ENCODE results near the gene OPCML. TPM values are rescaled to one million over a fixed set of nuclear protein-coding genes. Genes with fewer than 3 reads are reported as not detected.

OPCML gene
- total RNA-seq, 1 experiment from 2014 or later: 0.94 TPM

GRCh38 chr11:133251841-133252240 lies 280.5 kb downstream of the OPCML start:
- Histone ChIP-seq H4K5ac (ENCODE audit: insufficient read length, low read depth, low read length) (no peak overlapping the region), H3K23me2 (ENCODE audit: insufficient read length, low read depth, low read length, poor library complexity, severe bottlenecking) (no peaks in the 10 kb centered on the region), H4K8ac (replicated peaks; ENCODE audit: insufficient read length, low read depth, low read length) (no peak overlapping the region), H2BK12ac (ENCODE audit: insufficient read length, low read depth, low read length) (no peak overlapping the region), H3K4me2 (ENCODE audit: insufficient read depth, insufficient read length, low read length) (no peak overlapping the region), H3K4me1 (ENCODE audit: insufficient read depth, low read length) (no peaks in the 10 kb centered on the region), H2BK5ac (ENCODE audit: insufficient read length, low read length) (no peak overlapping the region), H2BK20ac (ENCODE audit: low read depth, low read length, poor library complexity, severe bottlenecking) (no peak overlapping the region), H3K79me1 (ENCODE audit: insufficient read depth, low read depth, low read length, poor library complexity, severe bottlenecking) (no peaks in the 10 kb centered on the region), H3K18ac (ENCODE audit: insufficient read length, low read depth, low read length) (no peak overlapping the region), H4K20me1 (ENCODE audit: control insufficient read depth, insufficient read depth, insufficient read length) (no peaks in the 10 kb centered on the region), H4K91ac (ENCODE audit: insufficient read length, low read depth, low read length) (no peak overlapping the region), H3K27me3 (ENCODE audit: insufficient read depth, low read length) (no peaks in the 10 kb centered on the region), H3K79me2 (ENCODE audit: insufficient read depth, low read length) (no peaks in the 10 kb centered on the region), H3K9me3 (ENCODE audit: control insufficient read depth, low read depth, low read length) (no peaks in the 10 kb centered on the region), H3K14ac (ENCODE audit: insufficient read depth, low read length) (no peak overlapping the region), H2BK15ac (ENCODE audit: low read depth, low read length) (no peak overlapping the region), H2BK120ac (ENCODE audit: low read depth, low read length, poor library complexity, severe bottlenecking) (no peak overlapping the region), H2AFZ (ENCODE audit: low read length) (no peak overlapping the region), H3K27ac (ENCODE audit: insufficient read length, low read depth, low read length) (no peak overlapping the region), H3K56ac (ENCODE audit: insufficient read length, low read depth, low read length) (no peak overlapping the region), H3K4ac (ENCODE audit: low read depth, low read length) (no peak overlapping the region), H2AK5ac (ENCODE audit: insufficient read length, low read length) (no peak overlapping the region), H3K9ac (ENCODE audit: extremely low read depth, insufficient read length, low read length) (no peak overlapping the region), H3K23ac (ENCODE audit: insufficient read length, low read depth, low read length) (no peak overlapping the region), H3T11ph (ENCODE audit: low read length) (no peak overlapping the region)
- no peaks in the 10 kb centered on the region for H3K36me3 Mint-ChIP-seq (ENCODE audit: insufficient read depth in 1 of 3, low read depth in 3 of 3)
- no peak overlapping the region for H3K4me3 Mint-ChIP-seq
- TF ChIP-seq CTCF (conservative IDR thresholded peaks at IDR 0.05): no peak
- H3K27ac Mint-ChIP-seq: no peak overlapping the region
- H3K27me3 Mint-ChIP-seq (ENCODE audit: low read depth): no peaks in the 10 kb centered on the region; the same call in 1 of the 2 replicates
- no peaks in the 10 kb centered on the region for H3K9me3 Mint-ChIP-seq
- no peak for DNase-seq
- H3K4me1 Mint-ChIP-seq: peaks cover 7 to 9% of the 10 kb centered on the region in 2 experiments
- no CpG with 5 or more reads among the region's 3 CpGs for WGBS (ENCODE audit: extremely low coverage, insufficient read length, low lambda C conversion rate)

All from H9 (cell line).